Nephron progenitor cell (in vitro differentiated cells): ENCODE data around the gene ASPHD1.

Source experiments
- DNase-seq: peaks from one replicate; pipeline ENCODE4 v3.0.0; 2021
- H3K27ac Mint-ChIP-seq: 2 replicates; pipeline ENCODE4 v1.8.0; 2021; ENCODE audit warnings: mild to moderate bottlenecking, moderate library complexity, mixed read lengths
- H3K27me3 Mint-ChIP-seq: 2 replicates; pipeline ENCODE4 v1.8.0; 2021; ENCODE audit warnings: mild to moderate bottlenecking, low read depth, mixed read lengths; ENCODE audit not compliant: poor library complexity
- H3K36me3 Mint-ChIP-seq: 2 replicates; pipeline ENCODE4 v1.8.0; 2021; ENCODE audit warnings: low read depth, mixed read lengths
- H3K4me1 Mint-ChIP-seq: 2 replicates; pipeline ENCODE4 v1.8.0; 2021; ENCODE audit warnings: mixed read lengths
- H3K4me3 Mint-ChIP-seq: 2 replicates; pipeline ENCODE4 v1.8.0; 2021; ENCODE audit warnings: mild to moderate bottlenecking, moderate library complexity, mixed read lengths
- H3K9me3 Mint-ChIP-seq: 2 replicates; pipeline ENCODE4 v1.8.0; 2021; ENCODE audit warnings: mild to moderate bottlenecking, moderate library complexity, mixed read lengths
- TF ChIP-seq, protein P1 (sequence below): fragments of 200-600 bp; sonication (generic); IDR thresholded peaks from 2 replicates; pipeline ENCODE4 v1.5.0; 2021; ENCODE audit warnings: antibody characterized with exemption

Gene ASPHD1

DNA sequence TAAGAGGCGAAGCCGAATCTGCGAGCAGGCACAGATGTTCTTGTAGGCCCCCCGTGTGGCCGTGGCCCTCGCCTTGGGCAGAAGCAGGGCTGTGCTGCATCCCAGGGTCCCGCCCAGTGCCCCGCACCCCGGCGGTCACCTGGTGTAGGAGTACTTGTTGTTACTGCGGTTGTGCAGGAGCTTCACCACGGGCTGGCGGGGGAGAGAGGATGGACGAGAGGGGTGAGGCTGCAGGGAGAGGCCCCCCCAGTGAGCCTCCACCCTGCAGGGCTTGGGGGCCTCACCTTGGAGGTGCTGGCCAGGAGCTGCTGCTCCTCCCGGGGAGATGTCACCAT lies 11.4 kb downstream of the ASPHD1 start:
- H3K9me3 Mint-ChIP-seq = no peaks in the 10 kb centered on the region
- no peak for DNase-seq
- no peaks in the 10 kb centered on the region for H3K27me3 Mint-ChIP-seq
- TF ChIP-seq, protein P1, sequence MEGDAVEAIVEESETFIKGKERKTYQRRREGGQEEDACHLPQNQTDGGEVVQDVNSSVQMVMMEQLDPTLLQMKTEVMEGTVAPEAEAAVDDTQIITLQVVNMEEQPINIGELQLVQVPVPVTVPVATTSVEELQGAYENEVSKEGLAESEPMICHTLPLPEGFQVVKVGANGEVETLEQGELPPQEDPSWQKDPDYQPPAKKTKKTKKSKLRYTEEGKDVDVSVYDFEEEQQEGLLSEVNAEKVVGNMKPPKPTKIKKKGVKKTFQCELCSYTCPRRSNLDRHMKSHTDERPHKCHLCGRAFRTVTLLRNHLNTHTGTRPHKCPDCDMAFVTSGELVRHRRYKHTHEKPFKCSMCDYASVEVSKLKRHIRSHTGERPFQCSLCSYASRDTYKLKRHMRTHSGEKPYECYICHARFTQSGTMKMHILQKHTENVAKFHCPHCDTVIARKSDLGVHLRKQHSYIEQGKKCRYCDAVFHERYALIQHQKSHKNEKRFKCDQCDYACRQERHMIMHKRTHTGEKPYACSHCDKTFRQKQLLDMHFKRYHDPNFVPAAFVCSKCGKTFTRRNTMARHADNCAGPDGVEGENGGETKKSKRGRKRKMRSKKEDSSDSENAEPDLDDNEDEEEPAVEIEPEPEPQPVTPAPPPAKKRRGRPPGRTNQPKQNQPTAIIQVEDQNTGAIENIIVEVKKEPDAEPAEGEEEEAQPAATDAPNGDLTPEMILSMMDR = no peak
- no peak overlapping the region for H3K27ac Mint-ChIP-seq
- H3K36me3 Mint-ChIP-seq = peaks cover 36% of the 10 kb centered on the region
- no peak overlapping the region for H3K4me3 Mint-ChIP-seq
- peaks cover 10% of the 10 kb centered on the region for H3K4me1 Mint-ChIP-seq

GRCh38 chr16:29912087-29912486 lies 11.8 kb downstream of the ASPHD1 start:
- Mint-ChIP-seq H3K4me1 (peaks cover 10% of the 10 kb centered on the region), H3K27ac (no peak overlapping the region), H3K27me3 (no peaks in the 10 kb centered on the region), H3K4me3 (no peak overlapping the region), H3K9me3 (no peaks in the 10 kb centered on the region), H3K36me3 (peaks cover 40% of the 10 kb centered on the region)
- DNase-seq = no peak
- TF ChIP-seq, protein P1 = no peak

DNA sequence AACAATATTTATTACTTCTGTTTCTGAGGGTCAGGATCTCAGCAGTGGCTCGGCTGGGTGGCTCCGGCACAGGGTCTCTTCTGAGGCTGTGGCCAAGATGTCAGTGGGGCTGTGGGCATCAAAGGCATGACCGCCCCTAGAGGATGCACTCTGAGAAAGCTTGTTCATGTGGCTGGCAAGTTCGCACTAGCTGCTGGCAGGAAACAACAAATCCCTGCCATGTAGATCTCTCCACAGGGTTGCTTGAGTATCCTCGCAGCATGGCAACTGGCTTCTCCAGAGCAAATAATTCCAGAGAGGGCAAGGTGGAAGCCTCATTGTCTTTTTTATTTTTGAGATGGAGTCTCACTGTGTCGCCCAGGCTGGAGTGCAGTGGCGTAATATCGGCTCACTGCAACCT lies 13.2 kb downstream of the ASPHD1 start:
- Mint-ChIP-seq H3K36me3 (peaks cover 44% of the 10 kb centered on the region), H3K9me3 (no peaks in the 10 kb centered on the region), H3K27ac (no peak overlapping the region), H3K27me3 (no peaks in the 10 kb centered on the region), H3K4me3 (no peak overlapping the region), H3K4me1 (peaks cover 4% of the 10 kb centered on the region)
- TF ChIP-seq, protein P1 = no peak
- DNase-seq = no peak

DNA sequence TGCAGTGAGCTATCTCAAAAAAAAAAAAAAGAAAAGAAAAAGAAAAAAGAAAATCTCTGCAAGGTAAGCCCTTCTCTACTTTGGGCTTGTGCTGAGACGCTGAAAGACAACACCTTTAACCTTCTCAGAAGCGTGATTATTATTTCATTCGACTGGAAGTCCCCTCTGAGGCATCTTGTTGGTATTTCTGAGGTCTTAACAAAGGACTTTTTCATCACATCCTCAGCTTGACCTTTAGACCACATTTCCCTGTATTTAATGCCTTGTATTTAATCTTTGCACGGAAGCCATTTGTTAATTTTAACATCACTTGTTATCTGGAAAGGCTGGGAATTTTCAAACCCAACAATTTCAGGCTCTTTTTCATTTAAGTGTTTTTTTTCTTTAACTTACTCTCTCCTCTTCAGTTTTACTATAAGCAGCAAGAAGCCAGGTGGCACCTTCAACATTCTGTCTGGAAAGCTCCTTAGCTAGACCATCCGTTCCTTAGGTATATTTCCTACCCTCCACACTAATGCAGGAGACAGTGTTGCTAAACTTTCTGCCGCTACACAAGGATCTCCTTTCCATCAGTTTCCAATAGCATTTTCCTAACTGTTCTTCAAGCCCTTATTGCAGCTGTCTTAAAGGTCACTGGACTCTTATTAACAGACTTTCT lies 15.4 kb downstream of the ASPHD1 start:
- TF ChIP-seq, protein P1 = no peak
- H3K9me3 Mint-ChIP-seq = no peaks in the 10 kb centered on the region
- no peak overlapping the region for H3K27ac Mint-ChIP-seq
- H3K4me1 Mint-ChIP-seq = peaks cover 4% of the 10 kb centered on the region
- no peak for DNase-seq
- H3K4me3 Mint-ChIP-seq = no peak overlapping the region
- peaks cover 58% of the 10 kb centered on the region for H3K36me3 Mint-ChIP-seq
- H3K27me3 Mint-ChIP-seq = no peaks in the 10 kb centered on the region

GRCh38 chr16:29916979-29917378 lies 16.7 kb downstream of the ASPHD1 start:
- peaks cover 67% of the 10 kb centered on the region for H3K36me3 Mint-ChIP-seq
- no peak overlapping the region for H3K27ac Mint-ChIP-seq
- DNase-seq = no peak
- no peaks in the 10 kb centered on the region for H3K9me3 Mint-ChIP-seq
- H3K27me3 Mint-ChIP-seq = peaks cover 4% of the 10 kb centered on the region
- H3K4me3 Mint-ChIP-seq = no peak overlapping the region
- TF ChIP-seq, protein P1 = no peak
- H3K4me1 Mint-ChIP-seq = peaks cover 3% of the 10 kb centered on the region

DNA sequence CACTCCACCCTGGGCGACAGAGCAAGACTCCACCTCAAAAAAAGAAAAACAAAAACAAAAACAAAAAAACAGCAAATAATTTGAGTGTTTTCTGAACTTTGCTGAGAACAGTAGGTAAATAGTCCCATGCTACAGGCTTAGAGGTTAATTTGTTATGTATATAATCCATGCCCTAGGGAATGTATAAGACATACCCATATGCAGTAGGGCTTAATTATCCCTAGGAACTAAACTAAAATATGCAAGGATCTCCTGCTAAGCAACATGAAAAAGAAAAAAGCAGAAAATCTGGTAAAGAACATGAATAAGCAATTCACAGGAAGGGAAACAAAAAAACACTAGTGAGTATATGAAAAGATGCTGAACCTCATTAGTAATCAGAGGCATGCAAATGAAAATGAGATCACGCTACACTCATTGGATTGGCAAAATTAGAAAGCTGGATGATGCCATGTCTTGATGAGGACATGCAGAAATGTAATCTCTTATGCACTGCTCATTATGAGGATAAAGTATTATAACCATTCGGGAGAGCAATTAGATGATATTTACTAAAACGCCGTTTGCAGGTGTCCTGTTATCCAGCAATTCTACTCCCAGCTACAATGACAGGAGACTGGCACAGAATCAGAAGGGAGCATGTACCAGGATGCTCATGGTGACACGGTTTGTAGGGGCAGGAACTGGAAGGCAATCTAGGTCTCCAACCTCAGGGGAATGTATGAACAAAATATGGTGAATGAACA lies 20.2 kb downstream of the ASPHD1 start:
- peaks cover 4% of the 10 kb centered on the region for H3K27me3 Mint-ChIP-seq

More for the DNA sequence above, 20.2 kb downstream of the ASPHD1 start:
- Mint-ChIP-seq H3K9me3 (no peaks in the 10 kb centered on the region), H3K4me1 (peaks cover 15% of the 10 kb centered on the region), H3K36me3 (peaks cover 64% of the 10 kb centered on the region), H3K4me3 (no peak overlapping the region), H3K27ac (no peak overlapping the region)
- DNase-seq = no peak
- TF ChIP-seq, protein P1 = no peak
